ENCODE results near the gene KRT33B. TPM values are rescaled to one million over a fixed set of nuclear protein-coding genes. Genes with fewer than 3 reads are reported as not detected.
"Not testable (repeated sequence)": the region's sequence is repeated elsewhere in the genome, so short reads cannot be mapped to it uniquely, and the experiment has no call there.

KRT33B gene
- total RNA-seq, 1 experiment from 2014 or later, result not detected

DNA sequence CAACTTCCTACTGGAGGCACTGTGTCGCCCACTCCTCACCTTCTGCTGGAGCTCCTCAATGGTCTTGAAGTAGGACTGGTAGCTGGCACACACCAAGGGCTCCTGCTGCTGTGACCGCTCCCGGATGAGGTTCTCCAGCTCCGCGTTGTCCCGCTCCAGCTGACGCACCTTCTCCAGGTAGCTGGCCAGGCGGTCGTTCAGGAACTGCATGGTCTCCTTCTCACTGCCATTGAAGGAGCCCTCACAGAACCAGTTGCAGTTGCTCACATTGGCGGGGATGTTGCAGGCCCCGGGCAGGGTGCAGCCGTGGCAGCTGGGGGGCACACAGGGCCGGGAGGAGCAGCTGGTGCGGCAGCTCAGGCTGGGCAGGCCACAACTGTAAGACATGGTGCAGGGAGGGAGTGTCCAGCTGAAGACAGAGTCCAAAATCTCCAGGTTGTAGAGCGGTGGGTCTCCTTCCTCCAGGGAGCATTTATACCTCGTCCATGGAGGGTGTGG lies 19.2 kb downstream of the KRT33B start, which contains the start of gene KRT33A:
Gene KRT33A, minus strand, starts transcription at position 448 of the 498 bp plus-strand sequence. Its CDS starts 61 bp downstream, at position 387.
- not testable (repeated sequence) for DNase-seq; H3K9me3 ChIP-seq (ENCODE audit: low read length); H3K4me3 ChIP-seq (ENCODE audit: low read length); H4K20me1 ChIP-seq (ENCODE audit: insufficient read depth, low read depth, low read length); H3K27me3 ChIP-seq (ENCODE audit: low read length); H3K79me2 ChIP-seq (ENCODE audit: low read length); H3K36me3 ChIP-seq (ENCODE audit: insufficient read depth, low read length); H3K27ac ChIP-seq (ENCODE audit: low read length); H2AFZ ChIP-seq (ENCODE audit: low read length); H3K9me2 ChIP-seq (replicated peaks; ENCODE audit: insufficient read depth, low read length); H3K9ac ChIP-seq (ENCODE audit: low read length); H3K4me1 ChIP-seq (ENCODE audit: low read length); H3K4me2 ChIP-seq (ENCODE audit: low read depth, low read length, poor library complexity, severe bottlenecking)

DNA sequence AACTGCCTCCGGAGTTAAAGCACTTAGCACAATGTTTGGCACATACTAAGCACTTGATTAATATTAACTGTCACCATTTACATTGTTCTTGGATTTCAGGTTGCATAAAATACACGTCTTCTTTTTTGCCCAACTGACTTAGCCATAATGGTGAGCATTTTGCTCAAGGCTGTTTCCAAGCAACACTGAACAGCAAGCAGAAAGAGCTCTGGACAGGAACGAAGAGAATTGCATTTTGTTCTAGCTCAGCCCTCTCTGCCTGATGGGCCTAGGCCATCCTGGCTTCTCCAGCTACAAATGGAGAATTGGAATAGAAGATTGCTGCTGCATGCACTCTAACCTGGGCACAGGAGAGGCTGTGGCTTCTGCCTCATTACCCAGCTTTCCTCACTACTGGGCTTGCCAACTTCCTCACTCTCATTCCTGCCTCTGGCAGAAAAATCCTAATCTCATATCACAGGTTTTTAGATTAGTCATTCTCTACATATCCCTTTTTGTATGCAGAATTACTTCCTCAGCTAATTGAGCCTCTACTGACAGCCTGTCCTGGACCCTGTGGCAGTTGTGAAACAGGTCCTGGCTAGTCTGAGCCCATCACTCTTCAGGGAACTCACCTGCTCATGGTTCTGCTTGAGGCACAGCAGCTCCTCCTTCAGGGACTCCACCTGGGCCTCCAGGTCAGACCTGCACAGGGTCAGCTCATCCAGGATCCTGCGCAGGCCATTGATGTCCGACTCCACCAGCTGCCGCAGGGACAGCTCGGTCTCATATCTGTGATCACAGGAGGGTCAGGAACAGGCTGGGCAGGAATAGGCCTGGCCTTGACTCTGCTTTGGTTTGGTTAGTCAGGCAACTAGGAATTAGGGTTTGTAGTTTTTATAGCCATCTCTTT lies 21.5 kb downstream of the KRT33B start:
- no peak overlapping the region for H3K4me3 ChIP-seq (ENCODE audit: low read length)
- H2AFZ ChIP-seq (ENCODE audit: low read length), result no peak overlapping the region
- H3K27ac ChIP-seq (ENCODE audit: low read length), result no peak overlapping the region
- no peak overlapping the region for H3K4me2 ChIP-seq (ENCODE audit: low read depth, low read length, poor library complexity, severe bottlenecking)
- no peak overlapping the region for H3K9ac ChIP-seq (ENCODE audit: low read length)
- H3K79me2 ChIP-seq (ENCODE audit: low read length), result no peaks in the 10 kb centered on the region
- H4K20me1 ChIP-seq (ENCODE audit: insufficient read depth, low read depth, low read length), result no peaks in the 10 kb centered on the region
- no peaks in the 10 kb centered on the region for H3K9me3 ChIP-seq (ENCODE audit: low read length)
- no peak for DNase-seq
- no peaks in the 10 kb centered on the region for H3K4me1 ChIP-seq (ENCODE audit: low read length)
- no peaks in the 10 kb centered on the region for H3K9me2 ChIP-seq (replicated peaks; ENCODE audit: insufficient read depth, low read length)
- H3K27me3 ChIP-seq (ENCODE audit: low read length), result no peaks in the 10 kb centered on the region
- no peaks in the 10 kb centered on the region for H3K36me3 ChIP-seq (ENCODE audit: insufficient read depth, low read length)

DNA sequence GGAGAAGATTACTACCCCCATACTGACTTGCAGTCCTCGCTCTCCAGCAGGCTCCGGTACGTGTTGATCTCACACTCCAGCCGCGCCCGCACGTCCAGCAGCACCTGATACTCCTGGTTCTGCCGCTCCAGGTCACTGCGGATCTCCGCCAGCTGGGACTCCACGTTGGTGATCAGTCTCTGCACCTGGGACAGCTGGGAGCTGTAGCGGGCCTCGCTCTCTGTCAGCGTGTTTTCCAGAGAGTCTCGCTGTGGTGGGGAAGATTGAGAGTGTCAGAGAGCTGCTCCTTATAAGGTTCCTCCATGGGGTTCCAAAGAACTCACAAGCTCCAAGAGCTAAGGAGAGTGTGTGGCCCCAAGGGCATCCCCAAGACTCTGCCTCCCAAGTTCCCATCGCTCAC lies 23.2 kb downstream of the KRT33B start:
- H3K36me3 ChIP-seq (ENCODE audit: insufficient read depth, low read length); H2AFZ ChIP-seq (ENCODE audit: low read length); H3K27me3 ChIP-seq (ENCODE audit: low read length); H3K4me3 ChIP-seq (ENCODE audit: low read length); H3K4me2 ChIP-seq (ENCODE audit: low read depth, low read length, poor library complexity, severe bottlenecking); H3K9me3 ChIP-seq (ENCODE audit: low read length); H3K9me2 ChIP-seq (replicated peaks; ENCODE audit: insufficient read depth, low read length); H3K27ac ChIP-seq (ENCODE audit: low read length); H4K20me1 ChIP-seq (ENCODE audit: insufficient read depth, low read depth, low read length); H3K9ac ChIP-seq (ENCODE audit: low read length); DNase-seq; H3K79me2 ChIP-seq (ENCODE audit: low read length); H3K4me1 ChIP-seq (ENCODE audit: low read length): not testable (repeated sequence)

DNA sequence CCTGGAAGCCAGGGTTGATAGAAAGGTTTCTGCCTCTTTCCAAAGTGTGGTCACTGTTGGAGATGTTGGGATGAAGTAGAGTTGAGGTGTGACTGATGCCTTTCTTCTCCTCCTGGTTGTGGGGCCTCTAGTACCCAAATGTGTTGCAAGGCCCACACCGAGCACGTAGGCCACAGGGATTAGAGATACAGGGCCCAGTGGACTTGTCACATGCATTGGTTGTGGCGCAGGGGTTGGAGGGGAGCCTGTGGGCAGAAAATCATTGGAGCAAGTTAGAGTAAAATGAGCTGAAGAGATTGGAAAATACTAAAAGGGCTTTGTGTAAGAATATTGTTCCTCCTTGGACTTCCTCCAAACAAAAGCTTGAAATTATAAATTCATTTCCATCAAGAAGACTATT lies 23.6 kb downstream of the KRT33B start:
- no peaks in the 10 kb centered on the region for H3K4me1 ChIP-seq (ENCODE audit: low read length)
- no peaks in the 10 kb centered on the region for H3K27me3 ChIP-seq (ENCODE audit: low read length)
- H3K27ac ChIP-seq (ENCODE audit: low read length), result no peak overlapping the region
- no peak overlapping the region for H3K4me3 ChIP-seq (ENCODE audit: low read length)
- no peaks in the 10 kb centered on the region for H3K9me2 ChIP-seq (replicated peaks; ENCODE audit: insufficient read depth, low read length)
- no peak overlapping the region for H2AFZ ChIP-seq (ENCODE audit: low read length)
- peaks cover 4% of the 10 kb centered on the region; the same call in 1 of the 2 replicates for H3K9me3 ChIP-seq (ENCODE audit: low read length)
- H3K4me2 ChIP-seq (ENCODE audit: low read depth, low read length, poor library complexity, severe bottlenecking), result no peak overlapping the region
- H3K79me2 ChIP-seq (ENCODE audit: low read length), result no peaks in the 10 kb centered on the region
- no peak overlapping the region for H3K9ac ChIP-seq (ENCODE audit: low read length)
- no peaks in the 10 kb centered on the region for H3K36me3 ChIP-seq (ENCODE audit: insufficient read depth, low read length)
- no peak for DNase-seq
- no peaks in the 10 kb centered on the region for H4K20me1 ChIP-seq (ENCODE audit: insufficient read depth, low read depth, low read length)

GRCh38 chr17:41343029-41343428 lies 26.6 kb downstream of the KRT33B start:
- Histone ChIP-seq H3K27ac (ENCODE audit: low read length) (no peak overlapping the region), H3K27me3 (ENCODE audit: low read length) (no peaks in the 10 kb centered on the region), H4K20me1 (ENCODE audit: insufficient read depth, low read depth, low read length) (no peaks in the 10 kb centered on the region), H3K9ac (ENCODE audit: low read length) (no peak overlapping the region), H3K36me3 (ENCODE audit: insufficient read depth, low read length) (no peaks in the 10 kb centered on the region), H3K4me1 (ENCODE audit: low read length) (no peaks in the 10 kb centered on the region), H3K9me3 (ENCODE audit: low read length) (peaks cover 4% of the 10 kb centered on the region; the same call in 1 of the 2 replicates), H2AFZ (ENCODE audit: low read length) (no peak overlapping the region), H3K79me2 (ENCODE audit: low read length) (no peaks in the 10 kb centered on the region), H3K4me3 (ENCODE audit: low read length) (no peak overlapping the region), H3K4me2 (ENCODE audit: low read depth, low read length, poor library complexity, severe bottlenecking) (no peak overlapping the region), H3K9me2 (replicated peaks; ENCODE audit: insufficient read depth, low read length) (no peaks in the 10 kb centered on the region)
- DNase-seq, result no peak

DNA sequence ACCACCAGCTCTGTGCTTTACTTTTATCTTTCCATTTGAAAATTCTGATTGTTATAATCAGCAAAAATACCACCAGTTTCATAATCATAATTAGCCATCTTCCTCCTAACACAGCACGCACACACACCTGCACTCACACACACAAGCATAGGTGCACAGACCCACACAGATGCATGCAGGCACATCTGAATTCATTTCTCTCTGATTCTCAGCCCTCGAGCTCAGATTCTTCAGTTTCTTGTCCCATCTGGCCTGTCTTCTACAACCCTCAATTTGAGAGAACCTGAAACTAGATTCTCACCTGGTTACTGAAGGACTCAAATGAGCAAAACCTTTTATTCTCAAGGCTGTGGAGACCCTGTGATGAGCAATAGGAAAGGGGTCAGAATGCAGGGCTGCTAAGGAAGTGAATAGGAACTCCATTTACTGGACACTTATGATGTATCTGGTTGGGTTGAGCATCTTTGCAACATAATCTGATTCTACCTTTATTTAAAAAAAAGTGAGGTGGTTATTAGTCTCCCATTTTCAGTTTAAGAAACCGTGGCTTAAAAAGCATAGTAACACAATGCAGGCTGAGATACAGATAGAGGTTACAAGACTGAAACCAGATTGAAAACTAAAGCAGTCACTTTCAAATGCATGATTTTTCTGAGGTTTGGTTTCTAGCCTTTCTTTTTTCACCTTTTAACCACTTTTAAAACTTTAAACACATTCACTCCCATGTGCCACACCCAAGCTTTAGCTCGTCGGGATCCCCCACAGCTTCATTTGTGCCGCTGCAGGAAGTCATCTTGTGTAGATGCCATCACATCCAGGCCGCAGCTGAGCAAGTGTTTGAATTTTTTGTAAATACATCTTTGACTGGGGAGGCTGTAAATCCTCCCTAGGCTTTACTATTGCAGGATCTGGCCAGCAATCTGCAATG lies 28.4 kb downstream of the KRT33B start:
- Histone ChIP-seq H2AFZ (ENCODE audit: low read length) (no peak overlapping the region), H3K27me3 (ENCODE audit: low read length) (no peaks in the 10 kb centered on the region), H3K4me3 (ENCODE audit: low read length) (no peak overlapping the region), H3K27ac (ENCODE audit: low read length) (no peak overlapping the region), H3K4me2 (ENCODE audit: low read depth, low read length, poor library complexity, severe bottlenecking) (no peak overlapping the region), H3K9ac (ENCODE audit: low read length) (no peak overlapping the region), H3K4me1 (ENCODE audit: low read length) (no peaks in the 10 kb centered on the region), H3K79me2 (ENCODE audit: low read length) (no peaks in the 10 kb centered on the region), H3K9me3 (ENCODE audit: low read length) (peaks cover 4% of the 10 kb centered on the region; the same call in 1 of the 2 replicates), H3K9me2 (replicated peaks; ENCODE audit: insufficient read depth, low read length) (no peaks in the 10 kb centered on the region), H3K36me3 (ENCODE audit: insufficient read depth, low read length) (no peaks in the 10 kb centered on the region), H4K20me1 (ENCODE audit: insufficient read depth, low read depth, low read length) (no peaks in the 10 kb centered on the region)
- no peak for DNase-seq

DNA sequence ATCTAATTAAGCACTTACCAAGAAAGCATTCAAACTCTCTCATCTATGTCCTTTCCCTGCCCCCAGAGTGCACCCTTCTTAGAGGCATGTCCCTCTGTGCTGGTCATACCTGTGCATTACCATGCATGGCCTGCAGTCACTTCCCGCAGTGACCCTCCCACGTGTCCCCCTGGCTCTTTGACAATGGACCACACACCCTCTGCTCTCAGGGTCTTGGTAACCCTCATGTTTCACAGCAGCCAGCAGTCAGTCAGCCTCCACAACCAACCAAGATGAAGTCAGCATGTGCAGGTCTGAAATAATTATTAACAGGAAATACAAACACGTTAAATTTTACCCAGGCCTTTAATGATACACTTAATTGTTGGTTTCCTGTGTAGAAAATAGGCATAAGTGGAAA lies 29.1 kb downstream of the KRT33B start:
- no peak overlapping the region for H3K4me2 ChIP-seq (ENCODE audit: low read depth, low read length, poor library complexity, severe bottlenecking)
- no peak overlapping the region for H3K4me3 ChIP-seq (ENCODE audit: low read length)
- no peak overlapping the region for H2AFZ ChIP-seq (ENCODE audit: low read length)
- DNase-seq, result no peak
- no peak overlapping the region for H3K9ac ChIP-seq (ENCODE audit: low read length)
- peaks cover 4% of the 10 kb centered on the region; the same call in 1 of the 2 replicates for H3K9me3 ChIP-seq (ENCODE audit: low read length)
- no peaks in the 10 kb centered on the region for H3K79me2 ChIP-seq (ENCODE audit: low read length)
- no peaks in the 10 kb centered on the region for H3K27me3 ChIP-seq (ENCODE audit: low read length)
- H3K27ac ChIP-seq (ENCODE audit: low read length), result no peak overlapping the region
- no peaks in the 10 kb centered on the region for H3K36me3 ChIP-seq (ENCODE audit: insufficient read depth, low read length)
- no peaks in the 10 kb centered on the region for H3K9me2 ChIP-seq (replicated peaks; ENCODE audit: insufficient read depth, low read length)
- no peaks in the 10 kb centered on the region for H4K20me1 ChIP-seq (ENCODE audit: insufficient read depth, low read depth, low read length)
- no peaks in the 10 kb centered on the region for H3K4me1 ChIP-seq (ENCODE audit: low read length)

All from Karpas-422 (cell line).